HCT116 (cell line): Measurements from ENCODE around the gene MRPL50. TPM values are rescaled to one million over a fixed set of nuclear protein-coding genes. Genes with fewer than 3 reads are reported as not detected.

Experiments used
- ATAC-seq: fragments of 200-7000 bp; cut with Tn5 transposase; 2 replicates; pipeline ENCODE4 v1.9.1; 2020; ENCODE audit warnings: mild to moderate bottlenecking, moderate library complexity
- BruUV-seq: library from RNA; stranded (reverse); fragments of 400-500 nt; replicated peaks from 2 replicates; lab custom pipeline; 2021; lab: Mats Ljungman, UMichigan
- CTCF ChIA-PET: fragments of 300-600 bp; sonication (Branson Sonifier 250); formaldehyde crosslinking; loops from one replicate; lab custom pipeline; 2021; ENCODE audit warnings: antibody characterized with exemption; lab: Charles Lee
- POLR2A ChIA-PET: fragments of 300-600, 350-600 bp; sonication (Branson Sonifier 250); formaldehyde crosslinking; loops from one replicate; lab custom pipeline; 2021; ENCODE audit warnings: antibody characterized with exemption; lab: Charles Lee
- RAD21 ChIA-PET, 2 experiments: fragments of 300-600 bp; sonication (Branson Sonifier 250); formaldehyde crosslinking; loops; one replicate each; lab custom pipeline; 2023; ENCODE audit warnings: low total read pairs in 2 of 2; ENCODE audit not compliant: uncharacterized antibody in 2 of 2, unreplicated experiment in 2 of 2, low non-redundant PET in 1 of 2; lab: Charles Lee
- DNase-seq: peaks from one replicate; pipeline ENCODE4 v3.0.0-alpha.2; 2010; ENCODE audit warnings: low read depth, low spot score
- H2AFZ ChIP-seq: fragments of 200-600 bp; shearing (Covaris generic), sonication (generic); 2 replicates; pipeline ENCODE4 v1.6.1; 2017; ENCODE audit warnings: low read depth, mixed run types, mixed read lengths, antibody characterized with exemption, low read length; ENCODE audit not compliant: poor library complexity, severe bottlenecking
- H3K27ac ChIP-seq: 2 replicates; pipeline ENCODE4 v1.5.1; 2012; ENCODE audit warnings: low read depth, low read length
- H3K27me3 ChIP-seq: fragments of 200-600 bp; sonication (generic); 2 replicates; pipeline ENCODE4 v1.6.1; 2016; ENCODE audit warnings: mixed run types, low read length, mixed read lengths; ENCODE audit not compliant: insufficient read depth
- H3K36me3 ChIP-seq, 2 experiments: fragments of 200-500 bp in 1 of 2; fragments of 200-600 bp in 1 of 2; sonication (Bioruptor generic) in 1 of 2; sonication (generic) in 1 of 2; 2 replicates each; pipeline versions ENCODE4 v1.5.1 to v1.6.1; 2014 to 2016; ENCODE audit warnings: low read length in 2 of 2, inconsistent platforms in 1 of 2, mixed read lengths in 1 of 2, mixed run types in 1 of 2; ENCODE audit not compliant: insufficient read depth in 2 of 2, control insufficient read depth in 1 of 2
- H3K4me1 ChIP-seq, 2 experiments: fragments of 200-600 bp in 1 of 2; sonication (generic) in 1 of 2; 2 replicates each; pipeline versions ENCODE4 v1.5.1 to v1.6.1; 2012 to 2017; ENCODE audit warnings: low read length in 2 of 2, inconsistent platforms in 1 of 2, mild to moderate bottlenecking in 1 of 2, mixed read lengths in 1 of 2, mixed run types in 1 of 2, moderate library complexity in 1 of 2; ENCODE audit not compliant: insufficient read depth in 2 of 2, control insufficient read depth in 1 of 2
- H3K4me2 ChIP-seq: fragments of 200-600 bp; sonication (generic); 2 replicates; pipeline ENCODE4 v1.6.1; 2017; ENCODE audit warnings: mixed run types, low read length, mixed read lengths
- H3K4me3 ChIP-seq, 2 experiments: fragments of 200-600 bp in 1 of 2; sonication (generic) in 1 of 2; replicated peaks in 1 of 2; 2 replicates each; pipeline ENCODE4 v1.5.1; 2011 to 2016; ENCODE audit warnings: low read length in 2 of 2, control low read depth in 1 of 2, low read depth in 1 of 2, mild to moderate bottlenecking in 1 of 2, mixed read lengths in 1 of 2, mixed run types in 1 of 2
- H3K79me2 ChIP-seq: fragments of 200-600 bp; sonication (generic); 2 replicates; pipeline ENCODE4 v1.6.1; 2017; ENCODE audit warnings: mild to moderate bottlenecking, mixed run types, low read length, moderate library complexity, mixed read lengths; ENCODE audit not compliant: insufficient read depth
- H3K9ac ChIP-seq: fragments of 200-600 bp; sonication (generic); 2 replicates; pipeline ENCODE4 v1.6.1; 2016; ENCODE audit warnings: low read length, mixed read lengths
- H3K9me2 ChIP-seq: fragments of 200-600 bp; sonication (generic), shearing (Covaris generic); 2 replicates; pipeline ENCODE4 v1.6.1; 2017; ENCODE audit warnings: mixed run types, mild to moderate bottlenecking, moderate library complexity; ENCODE audit not compliant: insufficient read depth
- H3K9me3 ChIP-seq, 2 experiments: fragments of 200-500 bp in 1 of 2; fragments of 200-600 bp in 1 of 2; sonication (Bioruptor generic) in 1 of 2; sonication (generic) in 1 of 2; 2 replicates each; pipeline ENCODE4 v1.6.1; 2014 to 2017; ENCODE audit warnings: low read length in 2 of 2, mixed read lengths in 2 of 2, inconsistent platforms in 1 of 2, low read depth in 1 of 2, mild to moderate bottlenecking in 1 of 2, mixed run types in 1 of 2, moderate library complexity in 1 of 2; ENCODE audit not compliant: control insufficient read depth in 1 of 2, insufficient read depth in 1 of 2
- H4K20me1 ChIP-seq: fragments of 200-600 bp; sonication (generic), shearing (Covaris generic); 2 replicates; pipeline ENCODE4 v1.6.1; 2017; ENCODE audit warnings: mixed run types, mild to moderate bottlenecking, moderate library complexity; ENCODE audit not compliant: insufficient read depth
- CBX3 ChIP-seq: IDR thresholded peaks from 2 replicates; pipeline ENCODE4 v1.6.1; 2012; ENCODE audit warnings: low read depth
- CEBPB ChIP-seq: IDR thresholded peaks from 2 replicates; pipeline ENCODE4 v1.6.1; 2012; ENCODE audit warnings: low read depth
- EZH2phosphoT487 ChIP-seq: fragments of 200-600 bp; IDR thresholded peaks from 2 replicates; pipeline ENCODE4 v1.6.1; 2018; ENCODE audit warnings: antibody characterized with exemption, borderline replicate concordance
- JUND ChIP-seq: IDR thresholded peaks from 2 replicates; pipeline ENCODE4 v1.6.1; 2012
- SP1 ChIP-seq: IDR thresholded peaks from 2 replicates; pipeline ENCODE4 v1.6.1; 2012; ENCODE audit warnings: low read depth
- TCF7L2 ChIP-seq: IDR thresholded peaks from 2 replicates; pipeline ENCODE4 v1.7.0; 2011; ENCODE audit warnings: borderline replicate concordance, inconsistent platforms; ENCODE audit not compliant: insufficient read depth, insufficient read length; ENCODE audit errors: extremely low read depth
- YY1 ChIP-seq: IDR thresholded peaks from 2 replicates; pipeline ENCODE4 v1.6.1; 2011; ENCODE audit warnings: low read length, low read depth, moderate library complexity, mild to moderate bottlenecking; ENCODE audit not compliant: insufficient replicate concordance; ENCODE audit errors: extremely low read depth
- ZBTB33 ChIP-seq: IDR thresholded peaks from 2 replicates; pipeline ENCODE4 v1.6.1; 2011; ENCODE audit warnings: mild to moderate bottlenecking, low read length, moderate library complexity; ENCODE audit not compliant: insufficient replicate concordance; ENCODE audit errors: extremely low read depth
- ZFX ChIP-seq: fragments of 450-650 bp; IDR thresholded peaks from 2 replicates; pipeline ENCODE4 v1.6.1; 2017
- ZNF274 ChIP-seq: fragments of 200-500 bp; sonication (Bioruptor generic); IDR thresholded peaks from 2 replicates; pipeline ENCODE4 v1.6.1; 2014; ENCODE audit warnings: mild to moderate bottlenecking, low read depth, low read length, inconsistent platforms
- intact Hi-C: fragments of 100-400 bp; cut with micrococcal nuclease; formaldehyde crosslinking; loops from 2 replicates; pipeline ENCODE4 v1.10.0; 2022
- total RNA-seq: library from RNA; stranded (reverse); gene quantifications from one replicate; pipeline ENCODE4 v1.2.1, GENCODE V29; 2021; ENCODE audit not compliant: unreplicated experiment
- TF ChIP-seq, protein P1 (sequence below): IDR thresholded peaks from 2 replicates; pipeline ENCODE4 v1.6.1; 2012
- TF ChIP-seq, protein P2 (sequence below), 3 experiments: fragments of 200-600 bp in 1 of 3; sonication (generic) in 1 of 3; IDR thresholded peaks in 2 of 3; conservative IDR thresholded peaks in 1 of 3; 2 replicates each; pipeline ENCODE4 v1.5.1; 2012 to 2017; ENCODE audit warnings: low read depth in 2 of 3, low read length in 2 of 3, antibody characterized with exemption in 1 of 3, borderline replicate concordance in 1 of 3, control low read depth in 1 of 3, mild to moderate bottlenecking in 1 of 3, mixed read lengths in 1 of 3, mixed run types in 1 of 3, moderate library complexity in 1 of 3; ENCODE audit not compliant: insufficient read depth in 1 of 3

MRPL50 gene
- total RNA-seq, 1 experiment from 2014 or later, result 14.6 TPM

- intact Hi-C loops, result no loop called here
- H3K27ac ChIP-seq, result no peak overlapping the region
Measured at GRCh38 chr9:101366038-101366756, 32.2 kb downstream of the MRPL50 start.

GRCh38 chr9:101365181-101365580 is 33.2 kb downstream of the MRPL50 start:
- Histone ChIP-seq H3K36me3 (no peaks in the 10 kb centered on the region), H2AFZ (no peak overlapping the region), H3K4me2 (no peak overlapping the region), H4K20me1 (no peaks in the 10 kb centered on the region), H3K9me3 (no peaks in the 10 kb centered on the region), H3K9me2 (no peaks in the 10 kb centered on the region), H3K4me3 (no peak overlapping the region), H3K9ac (no peak overlapping the region), H3K27me3 (no peaks in the 10 kb centered on the region), H3K79me2 (no peaks in the 10 kb centered on the region), H3K27ac (no peak overlapping the region), H3K4me1 (peaks cover 8 to 12% of the 10 kb centered on the region in 2 experiments; a peak in 3 of 4 replicates)
- CTCF ChIA-PET, result interaction anchor here (2.3 kb wide), 1 partner anchor 23 kb away, joined by 5 read pairs; no protein-coding TSS in a partner anchor
- RAD21 ChIA-PET, result no interaction called here
- intact Hi-C loops, result no loop called here
- no TSS peak for BruUV-seq
- ATAC-seq, result no peak
- POLR2A ChIA-PET, result interaction anchor here (0.8 kb wide), 1 partner anchor 33 kb away, joined by 6 read pairs; the partner anchor contains the start of genes MRPL50 and ZNF189
- no peak for DNase-seq
- no peak for TF ChIP-seq CEBPB
- no peak for TF ChIP-seq ZBTB33
- TF ChIP-seq YY1, result no peak
- TF ChIP-seq, protein P1, sequence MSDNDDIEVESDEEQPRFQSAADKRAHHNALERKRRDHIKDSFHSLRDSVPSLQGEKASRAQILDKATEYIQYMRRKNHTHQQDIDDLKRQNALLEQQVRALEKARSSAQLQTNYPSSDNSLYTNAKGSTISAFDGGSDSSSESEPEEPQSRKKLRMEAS, result no peak
- TF ChIP-seq ZFX, result no peak
- TF ChIP-seq ZNF274, result no peak
- TF ChIP-seq SP1, result no peak
- no peak for TF ChIP-seq CBX3

More at GRCh38 chr9:101366038-101366756, 32.2 kb downstream of the MRPL50 start:
- no peaks in the 10 kb centered on the region for H3K36me3 ChIP-seq
- H3K27me3 ChIP-seq, result no peaks in the 10 kb centered on the region
- H4K20me1 ChIP-seq, result no peaks in the 10 kb centered on the region
- no peak overlapping the region for H3K9ac ChIP-seq
- CTCF ChIA-PET, result interaction anchor here (1.4 kb wide), 1 partner anchor 55 kb away, joined by 3 read pairs; no protein-coding TSS in a partner anchor
- H3K4me3 ChIP-seq, result no peak overlapping the region
- no peaks in the 10 kb centered on the region for H3K9me3 ChIP-seq
- no peaks in the 10 kb centered on the region for H3K9me2 ChIP-seq
- peaks cover 8 to 12% of the 10 kb centered on the region in 2 experiments; a peak in 3 of 4 replicates for H3K4me1 ChIP-seq
- BruUV-seq, result no TSS peak
- no peaks in the 10 kb centered on the region for H3K79me2 ChIP-seq
- H3K4me2 ChIP-seq, result peak overlapping the region; percentile 42
- RAD21 ChIA-PET, result no interaction called here
- H2AFZ ChIP-seq, result no peak overlapping the region
- TF ChIP-seq, protein P2, sequence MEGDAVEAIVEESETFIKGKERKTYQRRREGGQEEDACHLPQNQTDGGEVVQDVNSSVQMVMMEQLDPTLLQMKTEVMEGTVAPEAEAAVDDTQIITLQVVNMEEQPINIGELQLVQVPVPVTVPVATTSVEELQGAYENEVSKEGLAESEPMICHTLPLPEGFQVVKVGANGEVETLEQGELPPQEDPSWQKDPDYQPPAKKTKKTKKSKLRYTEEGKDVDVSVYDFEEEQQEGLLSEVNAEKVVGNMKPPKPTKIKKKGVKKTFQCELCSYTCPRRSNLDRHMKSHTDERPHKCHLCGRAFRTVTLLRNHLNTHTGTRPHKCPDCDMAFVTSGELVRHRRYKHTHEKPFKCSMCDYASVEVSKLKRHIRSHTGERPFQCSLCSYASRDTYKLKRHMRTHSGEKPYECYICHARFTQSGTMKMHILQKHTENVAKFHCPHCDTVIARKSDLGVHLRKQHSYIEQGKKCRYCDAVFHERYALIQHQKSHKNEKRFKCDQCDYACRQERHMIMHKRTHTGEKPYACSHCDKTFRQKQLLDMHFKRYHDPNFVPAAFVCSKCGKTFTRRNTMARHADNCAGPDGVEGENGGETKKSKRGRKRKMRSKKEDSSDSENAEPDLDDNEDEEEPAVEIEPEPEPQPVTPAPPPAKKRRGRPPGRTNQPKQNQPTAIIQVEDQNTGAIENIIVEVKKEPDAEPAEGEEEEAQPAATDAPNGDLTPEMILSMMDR (IDR thresholded peaks at IDR 0.05 in 2 of 3, conservative IDR thresholded peaks at IDR 0.05 in 1 of 3; ENCODE audit: borderline replicate concordance in 1 of 3, insufficient read depth in 1 of 3, low read depth in 2 of 3, low read length in 2 of 3), result no peak
- TF ChIP-seq TCF7L2, result no peak
- TF ChIP-seq ZFX, result no peak
- no peak for TF ChIP-seq JUND
- no peak for TF ChIP-seq EZH2phosphoT487
- POLR2A ChIA-PET, result no interaction called here
- no peak for ATAC-seq
- DNase-seq, result no peak
